ENCODE data around the gene SHC2. TPM values are rescaled to one million over a fixed set of nuclear protein-coding genes. Genes with fewer than 3 reads are reported as not detected.

Gene SHC2
- total and polyA plus RNA-seq, 2 experiments from 2014 or later, result 39.9 to 56.9 TPM

- TF ChIP-seq, protein P1, sequence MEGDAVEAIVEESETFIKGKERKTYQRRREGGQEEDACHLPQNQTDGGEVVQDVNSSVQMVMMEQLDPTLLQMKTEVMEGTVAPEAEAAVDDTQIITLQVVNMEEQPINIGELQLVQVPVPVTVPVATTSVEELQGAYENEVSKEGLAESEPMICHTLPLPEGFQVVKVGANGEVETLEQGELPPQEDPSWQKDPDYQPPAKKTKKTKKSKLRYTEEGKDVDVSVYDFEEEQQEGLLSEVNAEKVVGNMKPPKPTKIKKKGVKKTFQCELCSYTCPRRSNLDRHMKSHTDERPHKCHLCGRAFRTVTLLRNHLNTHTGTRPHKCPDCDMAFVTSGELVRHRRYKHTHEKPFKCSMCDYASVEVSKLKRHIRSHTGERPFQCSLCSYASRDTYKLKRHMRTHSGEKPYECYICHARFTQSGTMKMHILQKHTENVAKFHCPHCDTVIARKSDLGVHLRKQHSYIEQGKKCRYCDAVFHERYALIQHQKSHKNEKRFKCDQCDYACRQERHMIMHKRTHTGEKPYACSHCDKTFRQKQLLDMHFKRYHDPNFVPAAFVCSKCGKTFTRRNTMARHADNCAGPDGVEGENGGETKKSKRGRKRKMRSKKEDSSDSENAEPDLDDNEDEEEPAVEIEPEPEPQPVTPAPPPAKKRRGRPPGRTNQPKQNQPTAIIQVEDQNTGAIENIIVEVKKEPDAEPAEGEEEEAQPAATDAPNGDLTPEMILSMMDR (IDR thresholded peaks at IDR 0.05; ENCODE audit: low read depth, low read length), result no peak
- H3K9me3 ChIP-seq (ENCODE audit: low read depth), result no peaks in the 10 kb centered on the region
Measured at GRCh38 chr19:468587-469256, 7.9 kb upstream of the SHC2 start.

DNA sequence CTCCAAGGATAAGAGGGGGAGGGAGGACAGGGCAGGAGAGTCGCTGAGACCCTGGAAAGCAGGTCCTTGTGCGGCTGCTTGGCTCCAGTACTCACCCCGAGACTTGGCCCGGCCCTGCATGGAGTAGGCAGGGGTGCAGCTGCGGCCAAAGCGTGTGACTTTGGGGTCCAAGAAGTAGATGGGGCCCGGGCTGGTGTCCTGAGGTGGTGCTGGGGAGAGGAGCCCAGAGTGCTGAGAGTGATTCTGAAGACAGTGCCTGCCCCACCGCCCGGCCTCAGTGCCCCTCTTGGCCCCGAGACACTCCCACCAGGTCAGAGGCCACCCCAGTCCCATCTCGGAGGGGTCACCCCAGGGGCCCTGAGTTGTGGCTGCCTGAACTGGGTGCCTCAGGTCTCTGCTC, 6.7 kb upstream of the SHC2 start:
- TF ChIP-seq, protein P1 (IDR thresholded peaks at IDR 0.05; ENCODE audit: low read depth, low read length), result no peak
- no peaks in the 10 kb centered on the region for H3K9me3 ChIP-seq (ENCODE audit: low read depth)
- no peak for DNase-seq (ENCODE audit: low read depth in 1 of 2, low spot score in 1 of 2)
- no peak overlapping the region for H3K27ac ChIP-seq
- no peak overlapping the region for H3K4me3 ChIP-seq
- H3K36me3 ChIP-seq, result no peaks in the 10 kb centered on the region
- no peaks in the 10 kb centered on the region for H3K27me3 ChIP-seq
- no peaks in the 10 kb centered on the region for H3K4me1 ChIP-seq (ENCODE audit: low read depth)

More at GRCh38 chr19:468587-469256, 7.9 kb upstream of the SHC2 start:
- Histone ChIP-seq H3K36me3 (no peaks in the 10 kb centered on the region), H3K27me3 (no peaks in the 10 kb centered on the region), H3K4me1 (ENCODE audit: low read depth) (no peaks in the 10 kb centered on the region), H3K27ac (no peak overlapping the region), H3K4me3 (no peak overlapping the region)
- DNase-seq (ENCODE audit: low read depth in 1 of 2, low spot score in 1 of 2), result no peak

DNA sequence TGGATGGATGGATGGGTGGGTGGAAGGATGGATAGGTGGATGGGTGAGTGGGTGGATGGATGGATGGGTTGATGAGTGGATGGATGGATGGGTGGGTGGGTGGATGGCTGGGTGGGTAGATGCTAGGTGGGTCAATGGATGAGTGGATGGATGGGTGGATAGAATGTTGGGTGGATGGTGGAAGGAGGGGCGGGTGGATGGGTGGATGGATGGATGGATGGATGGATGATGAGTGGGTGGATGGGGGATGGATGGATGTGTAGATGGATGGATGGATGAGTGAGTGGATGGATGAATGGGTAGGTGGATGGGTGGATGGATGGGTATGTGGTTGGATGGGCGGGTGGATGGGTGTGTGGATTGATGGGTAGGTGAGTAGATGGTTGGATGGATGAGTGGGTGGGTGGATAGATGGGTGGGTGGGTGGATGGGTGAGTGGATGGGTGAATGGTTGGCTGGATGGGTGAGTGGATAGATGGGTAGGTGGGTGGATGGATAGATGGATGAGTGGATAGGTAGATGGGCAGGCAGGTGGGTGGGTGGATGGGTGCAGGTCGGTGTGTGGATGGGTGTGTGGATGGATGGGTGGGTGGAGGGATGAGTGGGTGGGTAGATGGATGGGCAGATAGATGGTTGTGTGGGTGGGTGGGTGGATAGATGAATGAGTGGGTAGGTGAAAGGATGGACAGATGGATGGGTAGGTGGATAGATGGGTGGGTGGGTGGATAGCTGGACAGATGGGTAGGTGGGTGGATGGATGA, 4.4 kb upstream of the SHC2 start:
- TF ChIP-seq, protein P1 (IDR thresholded peaks at IDR 0.05; ENCODE audit: low read depth, low read length), result no peak
- H3K9me3 ChIP-seq (ENCODE audit: low read depth), result no peaks in the 10 kb centered on the region

GRCh38 chr19:464208-464545, 3.3 kb upstream of the SHC2 start:
- H3K9me3 ChIP-seq (ENCODE audit: low read depth), result no peaks in the 10 kb centered on the region
- no peaks in the 10 kb centered on the region for H3K4me1 ChIP-seq (ENCODE audit: low read depth)
- H3K27me3 ChIP-seq, result peaks cover 10% of the 10 kb centered on the region
- TF ChIP-seq, protein P1 (IDR thresholded peaks at IDR 0.05; ENCODE audit: low read depth, low read length), result no peak
- no peaks in the 10 kb centered on the region for H3K36me3 ChIP-seq
- DNase-seq (ENCODE audit: low read depth in 1 of 2, low spot score in 1 of 2), result no peak
- no peak overlapping the region for H3K27ac ChIP-seq
- no peak overlapping the region for H3K4me3 ChIP-seq

More for the DNA sequence above, 4.4 kb upstream of the SHC2 start:
- H3K27ac ChIP-seq, result no peak overlapping the region
- H3K36me3 ChIP-seq, result no peaks in the 10 kb centered on the region
- DNase-seq (ENCODE audit: low read depth in 1 of 2, low spot score in 1 of 2), result no peak
- peaks cover 10% of the 10 kb centered on the region for H3K27me3 ChIP-seq
- no peak overlapping the region for H3K4me3 ChIP-seq
- no peaks in the 10 kb centered on the region for H3K4me1 ChIP-seq (ENCODE audit: low read depth)

GRCh38 chr19:463483-464207, 2.8 kb upstream of the SHC2 start:
- no peak for DNase-seq (ENCODE audit: low read depth in 1 of 2, low spot score in 1 of 2)
- H3K4me1 ChIP-seq (ENCODE audit: low read depth), result no peaks in the 10 kb centered on the region
- H3K4me3 ChIP-seq, result no peak overlapping the region
- no peaks in the 10 kb centered on the region for H3K9me3 ChIP-seq (ENCODE audit: low read depth)
- peaks cover 10% of the 10 kb centered on the region for H3K27me3 ChIP-seq
- H3K27ac ChIP-seq, result no peak overlapping the region
- TF ChIP-seq, protein P1 (IDR thresholded peaks at IDR 0.05; ENCODE audit: low read depth, low read length), result no peak
- H3K36me3 ChIP-seq, result no peaks in the 10 kb centered on the region

Data from cardiac muscle cell (in vitro differentiated cells and primary cell).